Measurements from ENCODE around the gene MYB.

The MYB gene

DNA sequence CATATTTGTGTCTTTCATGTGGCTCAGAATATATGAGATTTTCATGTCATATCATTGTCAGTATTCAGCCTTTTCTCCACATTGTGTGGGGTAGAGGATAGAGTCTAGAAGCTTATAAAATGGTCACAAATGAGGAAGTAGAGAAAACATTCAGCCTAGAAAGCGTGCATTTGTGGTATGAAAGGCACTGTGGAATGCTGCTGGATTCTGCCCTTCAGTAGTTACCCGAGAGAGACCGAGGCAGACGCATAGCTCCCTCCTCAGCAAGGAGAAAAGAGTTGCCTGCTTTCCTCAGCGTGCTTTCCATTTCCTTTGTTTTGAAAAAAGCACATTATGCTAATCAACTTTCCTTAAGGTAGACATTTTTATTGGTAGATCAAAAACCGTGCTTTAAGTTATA, 28.7 kb downstream of the MYB start:
- no peaks in the 10 kb centered on the region for H3F3A ChIP-seq (ENCODE audit: insufficient read depth, low read length)
- H2AFZ ChIP-seq (ENCODE audit: low read length) = no peak overlapping the region
- no peak overlapping the region for H3K4me3 ChIP-seq (ENCODE audit: low read length)
- no peaks in the 10 kb centered on the region for H3K36me3 ChIP-seq (replicated peaks; ENCODE audit: insufficient read depth, low read length)
- H4K20me1 ChIP-seq (ENCODE audit: insufficient read depth, low read length) = no peaks in the 10 kb centered on the region; the same call in 1 of the 2 replicates
- no peaks in the 10 kb centered on the region for H3K9me3 ChIP-seq (replicated peaks; ENCODE audit: insufficient read depth, low read length)
- H3K4me1 ChIP-seq (ENCODE audit: low read length) = no peaks in the 10 kb centered on the region
- TF ChIP-seq EZH2 (optimal IDR thresholded peaks at IDR 0.05; ENCODE audit: low read depth, low read length) (no peak), CTCF (IDR thresholded peaks at IDR 0.05; ENCODE audit: low read length) (no peak), EZH2phosphoT487 (IDR thresholded peaks at IDR 0.05; ENCODE audit: low read length) (no peak)
- H3K27ac ChIP-seq (ENCODE audit: low read length) = no peak overlapping the region
- no peaks in the 10 kb centered on the region for H3K79me2 ChIP-seq (ENCODE audit: low read length)
- no peaks in the 10 kb centered on the region for H3K27me3 ChIP-seq (replicated peaks; ENCODE audit: insufficient read depth, low read length)
- H3K9ac ChIP-seq (ENCODE audit: low read length) = no peak overlapping the region
- no peak overlapping the region for H3K4me2 ChIP-seq (ENCODE audit: low read depth, low read length)
- no peaks in the 10 kb centered on the region for H3K9me2 ChIP-seq (replicated peaks; ENCODE audit: insufficient read depth, low read length)
- no peak for DNase-seq

DNA sequence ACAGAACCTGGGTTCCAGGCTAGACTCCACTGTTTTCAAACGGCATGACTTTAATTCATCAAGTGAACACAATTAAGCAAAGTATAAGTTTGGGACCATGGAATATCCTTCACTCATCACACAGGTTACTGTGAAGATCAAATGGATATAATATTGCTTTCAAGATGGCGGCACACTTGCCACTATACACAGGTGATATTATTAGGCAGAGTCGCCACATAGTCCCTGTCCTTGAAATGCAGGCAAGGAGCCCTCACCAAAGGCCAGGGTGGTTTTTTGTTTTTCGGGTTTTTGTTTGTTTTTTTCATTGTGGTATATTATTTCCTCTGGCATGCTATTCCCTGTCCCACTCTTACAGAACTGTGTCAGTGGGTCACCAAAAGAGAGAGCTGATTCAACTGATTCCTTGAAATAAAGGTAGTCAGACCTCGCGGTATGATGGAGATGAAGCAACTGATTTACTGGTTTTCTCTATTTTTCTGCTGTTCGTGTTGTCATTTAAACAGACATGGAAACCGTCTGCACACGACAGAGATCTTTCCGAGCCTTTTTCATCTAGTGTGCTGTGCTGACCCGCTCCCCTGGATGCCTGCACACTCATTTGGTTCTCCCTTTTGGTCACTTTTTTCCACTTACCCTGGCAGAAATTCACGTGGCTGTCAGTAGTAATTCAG, 29.7 kb downstream of the MYB start:
- Histone ChIP-seq H3K9ac (ENCODE audit: low read length) (no peak overlapping the region), H3K4me1 (ENCODE audit: low read length) (no peaks in the 10 kb centered on the region)

DNA sequence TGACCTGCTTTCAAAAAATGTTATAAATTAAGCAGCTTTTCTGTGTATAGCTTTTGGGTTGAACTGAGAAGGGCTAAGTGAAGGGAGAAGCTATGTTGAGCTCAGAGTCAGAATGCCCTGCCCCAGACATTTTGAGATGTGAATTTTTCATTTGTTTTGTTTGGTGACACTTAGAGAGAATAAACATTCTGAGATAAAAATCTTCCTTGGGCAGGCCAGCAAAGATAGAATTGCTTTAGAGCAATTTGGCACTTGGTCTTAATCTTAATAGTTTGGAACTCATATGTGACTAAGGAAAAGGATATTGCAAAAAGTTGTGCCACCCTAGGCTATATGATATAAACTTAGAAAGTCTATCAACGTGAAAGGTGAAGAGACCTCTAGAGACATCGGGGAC, 30.2 kb downstream of the MYB start:
- H4K20me1 ChIP-seq (ENCODE audit: insufficient read depth, low read length) = no peaks in the 10 kb centered on the region; the same call in 1 of the 2 replicates
- no peak overlapping the region for H3K27ac ChIP-seq (ENCODE audit: low read length)

More for the DNA sequence above, 29.7 kb downstream of the MYB start:
- Histone ChIP-seq H3K9me3 (replicated peaks; ENCODE audit: insufficient read depth, low read length) (no peaks in the 10 kb centered on the region), H3K36me3 (replicated peaks; ENCODE audit: insufficient read depth, low read length) (no peaks in the 10 kb centered on the region), H4K20me1 (ENCODE audit: insufficient read depth, low read length) (no peaks in the 10 kb centered on the region; the same call in 1 of the 2 replicates), H3K4me2 (ENCODE audit: low read depth, low read length) (no peak overlapping the region), H3K27me3 (replicated peaks; ENCODE audit: insufficient read depth, low read length) (no peaks in the 10 kb centered on the region), H3K79me2 (ENCODE audit: low read length) (no peaks in the 10 kb centered on the region), H2AFZ (ENCODE audit: low read length) (no peak overlapping the region), H3F3A (ENCODE audit: insufficient read depth, low read length) (no peaks in the 10 kb centered on the region), H3K27ac (ENCODE audit: low read length) (no peak overlapping the region), H3K4me3 (ENCODE audit: low read length) (no peak overlapping the region), H3K9me2 (replicated peaks; ENCODE audit: insufficient read depth, low read length) (no peaks in the 10 kb centered on the region)
- TF ChIP-seq EZH2 (optimal IDR thresholded peaks at IDR 0.05; ENCODE audit: low read depth, low read length) = no peak
- DNase-seq = no peak

More for the DNA sequence above, 30.2 kb downstream of the MYB start:
- Histone ChIP-seq H3K4me3 (ENCODE audit: low read length) (no peak overlapping the region), H3K9me3 (replicated peaks; ENCODE audit: insufficient read depth, low read length) (no peaks in the 10 kb centered on the region), H3K27me3 (replicated peaks; ENCODE audit: insufficient read depth, low read length) (no peaks in the 10 kb centered on the region), H3K4me1 (ENCODE audit: low read length) (no peaks in the 10 kb centered on the region), H3K36me3 (replicated peaks; ENCODE audit: insufficient read depth, low read length) (no peaks in the 10 kb centered on the region), H3F3A (ENCODE audit: insufficient read depth, low read length) (no peaks in the 10 kb centered on the region), H3K79me2 (ENCODE audit: low read length) (no peaks in the 10 kb centered on the region), H2AFZ (ENCODE audit: low read length) (no peak overlapping the region), H3K9me2 (replicated peaks; ENCODE audit: insufficient read depth, low read length) (no peaks in the 10 kb centered on the region), H3K9ac (ENCODE audit: low read length) (no peak overlapping the region), H3K4me2 (ENCODE audit: low read depth, low read length) (no peak overlapping the region)
- DNase-seq = no peak
- TF ChIP-seq EZH2phosphoT487 (IDR thresholded peaks at IDR 0.05; ENCODE audit: low read length) (no peak), EZH2 (optimal IDR thresholded peaks at IDR 0.05; ENCODE audit: low read depth, low read length) (no peak), CTCF (IDR thresholded peaks at IDR 0.05; ENCODE audit: low read length) (no peak)
